Esophagus muscularis mucosa (tissue), 3 donors: ENCODE measurements around the gene CRYM.

Experiments used
- CTCF ChIP-seq, 3 experiments: fragments of 200-600 bp in 2 of 3; fragments of 450-650 bp in 1 of 3; sonication (generic) in 2 of 3; IDR thresholded peaks; one replicate each; pipeline ENCODE4 v1.5.1; 2017 to 2019; ENCODE audit warnings: antibody characterized with exemption in 3 of 3, mild to moderate bottlenecking in 2 of 3, moderate library complexity in 1 of 3
- POLR2A ChIP-seq: fragments of 450-650 bp; IDR thresholded peaks from one replicate; pipeline ENCODE4 v1.6.1; 2017; ENCODE audit warnings: antibody characterized with exemption, moderate library complexity, mild to moderate bottlenecking, low read depth

GRCh38 chr16:21264571-21265036, 13.5 kb downstream of the CRYM start:
- no peak for TF ChIP-seq POLR2A
- TF ChIP-seq CTCF (IDR thresholded peaks at IDR 0.05) = no peak
